Esophagus muscularis mucosa (tissue), 3 donors: ENCODE results near the gene C11orf68.
"Not testable (repeated sequence)": the region's sequence is repeated elsewhere in the genome, so short reads cannot be mapped to it uniquely, and the experiment has no call there.

ENCODE experiments used
- POLR2A ChIP-seq: fragments of 450-650 bp; IDR thresholded peaks from one replicate; pipeline ENCODE4 v1.6.1; 2017; ENCODE audit warnings: antibody characterized with exemption, moderate library complexity, mild to moderate bottlenecking, low read depth
- POLR2AphosphoS5 ChIP-seq, 2 donors: sonication (generic); formaldehyde crosslinking; IDR thresholded peaks; one replicate each; pipeline ENCODE4 v1.6.1; 2017; ENCODE audit warnings: antibody characterized with exemption in 2 of 2
- TF ChIP-seq, protein P1 (sequence below), 3 experiments: fragments of 200-600 bp in 2 of 3; fragments of 450-650 bp in 1 of 3; sonication (generic) in 2 of 3; IDR thresholded peaks; one replicate each; pipeline ENCODE4 v1.5.1; 2017 to 2019; ENCODE audit warnings: antibody characterized with exemption in 3 of 3, mild to moderate bottlenecking in 2 of 3, moderate library complexity in 1 of 3

DNA sequence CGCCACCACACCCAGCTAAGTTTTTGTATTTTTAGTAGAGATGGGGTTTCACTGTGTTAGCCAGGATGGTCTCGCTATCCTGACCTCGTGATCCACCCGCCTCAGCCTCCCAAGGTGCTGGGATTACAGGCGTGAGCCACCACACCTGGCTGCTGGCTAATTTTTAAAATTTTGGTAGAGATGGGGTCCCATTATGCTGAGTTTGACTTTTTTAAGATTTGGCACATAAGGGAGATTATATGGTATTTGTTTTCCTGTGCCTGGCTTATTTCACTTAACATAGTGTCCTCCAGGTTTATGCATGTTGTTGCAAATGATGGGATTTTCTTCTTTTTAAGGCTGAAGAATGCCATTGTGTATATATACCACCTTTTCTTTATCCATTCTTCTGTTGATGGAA lies 31.8 kb upstream of the C11orf68 start:
- TF ChIP-seq, protein P1, sequence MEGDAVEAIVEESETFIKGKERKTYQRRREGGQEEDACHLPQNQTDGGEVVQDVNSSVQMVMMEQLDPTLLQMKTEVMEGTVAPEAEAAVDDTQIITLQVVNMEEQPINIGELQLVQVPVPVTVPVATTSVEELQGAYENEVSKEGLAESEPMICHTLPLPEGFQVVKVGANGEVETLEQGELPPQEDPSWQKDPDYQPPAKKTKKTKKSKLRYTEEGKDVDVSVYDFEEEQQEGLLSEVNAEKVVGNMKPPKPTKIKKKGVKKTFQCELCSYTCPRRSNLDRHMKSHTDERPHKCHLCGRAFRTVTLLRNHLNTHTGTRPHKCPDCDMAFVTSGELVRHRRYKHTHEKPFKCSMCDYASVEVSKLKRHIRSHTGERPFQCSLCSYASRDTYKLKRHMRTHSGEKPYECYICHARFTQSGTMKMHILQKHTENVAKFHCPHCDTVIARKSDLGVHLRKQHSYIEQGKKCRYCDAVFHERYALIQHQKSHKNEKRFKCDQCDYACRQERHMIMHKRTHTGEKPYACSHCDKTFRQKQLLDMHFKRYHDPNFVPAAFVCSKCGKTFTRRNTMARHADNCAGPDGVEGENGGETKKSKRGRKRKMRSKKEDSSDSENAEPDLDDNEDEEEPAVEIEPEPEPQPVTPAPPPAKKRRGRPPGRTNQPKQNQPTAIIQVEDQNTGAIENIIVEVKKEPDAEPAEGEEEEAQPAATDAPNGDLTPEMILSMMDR (IDR thresholded peaks at IDR 0.05) = not testable (repeated sequence)
- not testable (repeated sequence) for TF ChIP-seq POLR2AphosphoS5 (IDR thresholded peaks at IDR 0.05); POLR2A
